ENCODE measurements around the gene RBFOX1. TPM values are rescaled to one million over a fixed set of nuclear protein-coding genes. Genes with fewer than 3 reads are reported as not detected.

The RBFOX1 gene
- total RNA-seq, 2 experiments from 2014 or later: not detected

GRCh38 chr16:7597677-7598076, 265.0 kb downstream of the RBFOX1 start:
- H3K4me1 Mint-ChIP-seq: no peaks in the 10 kb centered on the region
- CTCF ChIA-PET: no interaction called here
- H3K4me3 Mint-ChIP-seq: no peak overlapping the region
- no peaks in the 10 kb centered on the region for H3K27me3 Mint-ChIP-seq
- POLR2A ChIA-PET: no interaction called here
- no peaks in the 10 kb centered on the region for H3K36me3 Mint-ChIP-seq (ENCODE audit: low read depth)
- H3K9me3 Mint-ChIP-seq (ENCODE audit: low read depth): peaks cover 14% of the 10 kb centered on the region
- ATAC-seq (no peak), DNase-seq (no peak)
- H3K27ac Mint-ChIP-seq: no peak overlapping the region
- intact Hi-C loops (cut with DNase I, micrococcal nuclease): no loop called here

DNA sequence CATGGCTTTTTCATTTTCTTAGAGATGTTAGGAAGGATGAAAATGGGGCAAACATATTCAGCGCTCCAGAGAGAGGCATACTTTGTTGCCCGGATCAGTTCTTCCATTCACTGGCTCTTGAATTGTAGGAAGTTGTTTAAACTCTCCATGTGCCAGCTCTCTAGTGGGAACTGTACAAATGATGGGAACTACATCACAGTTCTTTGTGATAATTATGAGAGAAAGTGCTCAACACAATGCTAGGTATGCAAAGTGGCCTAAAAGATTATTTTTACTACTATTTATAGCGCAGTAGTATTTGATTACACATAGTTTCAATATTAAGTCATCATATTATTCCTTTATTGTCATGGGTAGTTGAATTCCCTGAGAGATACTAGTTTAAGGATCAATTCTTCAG, 268.5 kb downstream of the RBFOX1 start:
- H3K36me3 Mint-ChIP-seq (ENCODE audit: low read depth): no peaks in the 10 kb centered on the region
- no peak for ATAC-seq
- H3K9me3 Mint-ChIP-seq (ENCODE audit: low read depth): peaks cover 18% of the 10 kb centered on the region
- intact Hi-C loops (cut with DNase I, micrococcal nuclease): no loop called here
- H3K27me3 Mint-ChIP-seq: no peaks in the 10 kb centered on the region
- no peaks in the 10 kb centered on the region for H3K4me1 Mint-ChIP-seq
- no peak overlapping the region for H3K27ac Mint-ChIP-seq
- no peak for DNase-seq
- no peak overlapping the region for H3K4me3 Mint-ChIP-seq
- ChIA-PET POLR2A (no interaction called here), CTCF (no interaction called here)

DNA sequence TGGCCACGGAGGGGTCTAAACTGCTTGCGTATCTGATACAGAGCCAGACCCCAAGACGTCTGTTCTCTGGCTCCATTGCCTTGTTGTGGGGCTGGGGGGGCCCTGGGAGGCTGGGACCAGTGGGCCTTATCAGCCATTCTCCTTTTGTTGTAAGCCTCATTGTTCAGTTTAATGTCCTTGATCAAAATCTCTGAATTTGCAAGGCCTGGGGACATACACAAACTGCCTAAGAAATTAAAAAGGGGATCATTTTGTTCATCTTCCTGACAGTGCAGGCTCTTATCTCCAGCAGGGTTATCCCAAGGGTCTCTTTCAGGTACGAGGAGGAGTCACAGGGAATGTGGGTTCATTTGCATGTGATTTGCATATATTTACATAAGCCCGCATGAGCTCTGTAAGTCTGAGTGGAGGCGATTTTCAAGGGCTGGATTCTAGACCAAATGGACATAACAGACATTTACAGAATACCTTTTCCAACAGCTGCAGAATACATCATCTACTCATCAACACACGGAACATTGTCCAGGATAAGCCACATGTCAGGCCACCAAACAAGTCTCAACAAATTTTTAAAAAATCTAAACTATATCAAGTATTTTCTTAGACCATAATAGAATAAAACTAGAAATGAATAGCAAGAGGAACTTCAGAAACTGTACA, 269.8 kb downstream of the RBFOX1 start:
- Mint-ChIP-seq H3K9me3 (ENCODE audit: low read depth) (peaks cover 15% of the 10 kb centered on the region), H3K27me3 (no peaks in the 10 kb centered on the region), H3K27ac (no peak overlapping the region), H3K4me3 (no peak overlapping the region), H3K4me1 (no peaks in the 10 kb centered on the region), H3K36me3 (ENCODE audit: low read depth) (no peaks in the 10 kb centered on the region)
- POLR2A ChIA-PET: no interaction called here
- CTCF ChIA-PET: no interaction called here
- intact Hi-C loops (cut with DNase I, micrococcal nuclease): no loop called here
- DNase-seq (no peak), ATAC-seq (no peak)

DNA sequence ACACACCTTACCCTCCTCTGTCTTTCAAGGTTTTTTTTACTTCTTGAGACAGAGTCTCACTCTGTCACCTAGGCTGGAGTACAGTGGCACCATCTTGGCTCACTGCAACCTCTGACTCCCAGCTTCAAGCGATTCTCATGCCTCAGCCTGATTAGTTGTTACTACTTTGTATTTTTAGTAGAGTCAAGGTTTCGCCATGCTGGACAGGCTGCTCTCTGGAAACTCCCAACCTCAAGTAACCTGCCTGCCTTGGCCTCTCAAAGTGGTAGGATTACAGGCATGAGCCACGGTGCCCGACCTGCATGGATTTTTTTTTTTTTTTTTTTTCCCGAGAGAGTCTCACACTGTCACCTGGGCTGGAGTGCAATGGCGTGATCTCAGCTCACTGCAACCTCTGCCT, 273.2 kb downstream of the RBFOX1 start:
- intact Hi-C loops (cut with DNase I, micrococcal nuclease): no loop called here
- no peak for ATAC-seq
- CTCF ChIA-PET: no interaction called here

DNA sequence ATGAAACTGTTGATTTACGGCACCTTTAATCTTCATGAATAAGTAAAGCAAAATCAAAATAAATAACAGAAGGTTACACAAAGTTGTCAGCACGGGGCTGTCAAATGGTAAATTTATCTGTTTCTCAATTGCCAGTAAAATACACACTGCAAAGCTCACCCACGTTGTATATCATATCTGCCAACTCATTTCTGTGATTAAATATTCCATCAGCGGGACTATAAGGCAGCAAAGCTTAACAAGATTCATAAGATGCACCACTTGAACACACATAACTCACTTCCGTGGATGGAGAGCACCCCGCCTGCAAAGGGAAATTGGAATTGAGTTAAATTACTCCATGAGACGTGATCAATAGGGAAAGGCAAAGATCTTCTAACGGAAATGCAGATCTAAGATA, 280.0 kb downstream of the RBFOX1 start:
- no peaks in the 10 kb centered on the region for H3K27me3 Mint-ChIP-seq
- H3K4me1 Mint-ChIP-seq: no peaks in the 10 kb centered on the region
- CTCF ChIA-PET: no interaction called here
- H3K4me3 Mint-ChIP-seq: no peak overlapping the region
- no peak overlapping the region for H3K27ac Mint-ChIP-seq
- no peak for ATAC-seq
- H3K9me3 Mint-ChIP-seq (ENCODE audit: low read depth): peaks cover 12% of the 10 kb centered on the region
- POLR2A ChIA-PET: no interaction called here
- no peak for DNase-seq
- intact Hi-C loops (cut with DNase I, micrococcal nuclease): no loop called here
- no peaks in the 10 kb centered on the region for H3K36me3 Mint-ChIP-seq (ENCODE audit: low read depth)

More for the DNA sequence above, 273.2 kb downstream of the RBFOX1 start:
- DNase-seq: no peak
- POLR2A ChIA-PET: no interaction called here
- Mint-ChIP-seq H3K4me3 (no peak overlapping the region), H3K9me3 (ENCODE audit: low read depth) (peaks cover 13% of the 10 kb centered on the region), H3K27me3 (no peaks in the 10 kb centered on the region), H3K4me1 (no peaks in the 10 kb centered on the region), H3K36me3 (ENCODE audit: low read depth) (no peaks in the 10 kb centered on the region), H3K27ac (no peak overlapping the region)

DNA sequence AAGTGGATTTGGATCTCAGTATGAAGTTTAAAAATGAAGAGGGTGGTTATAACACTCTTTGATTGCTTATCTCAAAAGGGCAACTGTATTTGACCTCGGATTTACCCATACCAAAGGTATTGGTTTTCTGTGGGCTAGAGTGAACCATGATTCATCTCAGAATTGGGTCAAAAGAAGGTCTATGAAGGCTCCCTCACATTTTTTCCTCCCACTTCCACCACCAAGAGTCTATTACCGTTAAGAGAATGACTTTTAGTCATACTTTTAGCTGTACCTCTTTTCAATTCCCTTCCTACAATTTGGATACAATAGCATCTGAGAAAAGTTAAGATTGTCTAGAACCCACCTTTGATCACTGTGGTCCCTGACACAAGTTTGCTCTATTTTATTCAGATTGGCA, 280.9 kb downstream of the RBFOX1 start:
- no peak overlapping the region for H3K4me3 Mint-ChIP-seq
- ATAC-seq (no peak), DNase-seq (no peak)
- H3K36me3 Mint-ChIP-seq (ENCODE audit: low read depth): no peaks in the 10 kb centered on the region
- CTCF ChIA-PET: no interaction called here
- POLR2A ChIA-PET: no interaction called here
- peaks cover 10% of the 10 kb centered on the region for H3K9me3 Mint-ChIP-seq (ENCODE audit: low read depth)
- no peaks in the 10 kb centered on the region for H3K4me1 Mint-ChIP-seq
- no peak overlapping the region for H3K27ac Mint-ChIP-seq
- no peaks in the 10 kb centered on the region for H3K27me3 Mint-ChIP-seq
- intact Hi-C loops (cut with DNase I, micrococcal nuclease): no loop called here

DNA sequence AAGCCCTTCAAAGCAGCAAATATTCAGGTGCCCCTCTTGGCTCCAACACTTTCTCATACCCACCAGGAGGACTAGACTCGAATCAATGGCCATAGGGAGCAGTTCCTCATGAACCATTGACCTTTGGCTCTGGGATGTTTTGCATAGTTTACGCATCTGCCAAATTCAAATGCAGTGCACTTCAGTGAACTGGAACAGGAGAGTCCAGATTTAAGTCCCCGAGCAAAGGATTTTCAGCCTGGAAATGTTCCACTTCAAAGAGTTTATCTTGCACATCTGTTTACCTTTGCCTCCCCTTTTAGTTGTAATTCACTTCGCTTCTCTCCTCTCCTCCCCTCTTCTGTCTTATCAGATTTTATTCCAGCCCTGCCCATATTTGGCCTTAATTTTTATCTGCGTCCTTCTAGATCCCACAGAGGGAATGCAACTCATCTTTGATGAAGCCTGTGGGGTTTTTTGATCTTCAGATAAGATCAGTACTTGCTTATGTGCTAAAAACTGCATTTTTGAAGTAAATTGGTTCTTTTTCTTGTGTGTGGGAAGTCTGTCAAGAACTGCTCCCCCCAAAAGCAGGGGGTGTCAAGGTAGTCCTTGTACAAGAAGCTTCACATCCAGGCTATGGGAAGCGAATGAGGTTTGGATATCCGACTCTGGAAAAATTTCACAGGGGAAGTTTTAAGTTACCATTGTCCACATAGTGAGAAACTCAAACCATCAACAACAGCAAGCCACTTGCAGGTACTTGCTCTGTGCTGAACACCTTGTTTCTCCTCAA, 281.6 kb downstream of the RBFOX1 start:
- Mint-ChIP-seq H3K4me1 (no peaks in the 10 kb centered on the region), H3K9me3 (ENCODE audit: low read depth) (peaks cover 12% of the 10 kb centered on the region), H3K27me3 (no peaks in the 10 kb centered on the region), H3K27ac (no peak overlapping the region), H3K36me3 (ENCODE audit: low read depth) (no peaks in the 10 kb centered on the region), H3K4me3 (no peak overlapping the region)
- intact Hi-C loops (cut with DNase I, micrococcal nuclease): no loop called here
- DNase-seq: no peak
- ChIA-PET CTCF (no interaction called here), POLR2A (no interaction called here)
- no peak for ATAC-seq

GRCh38 chr16:7615565-7615964, 282.9 kb downstream of the RBFOX1 start:
- ATAC-seq (no peak), DNase-seq (no peak)
- peaks cover 12% of the 10 kb centered on the region for H3K9me3 Mint-ChIP-seq (ENCODE audit: low read depth)
- no peaks in the 10 kb centered on the region for H3K36me3 Mint-ChIP-seq (ENCODE audit: low read depth)
- no peaks in the 10 kb centered on the region for H3K27me3 Mint-ChIP-seq
- ChIA-PET POLR2A (no interaction called here), CTCF (no interaction called here)
- H3K27ac Mint-ChIP-seq: no peak overlapping the region
- H3K4me3 Mint-ChIP-seq: no peak overlapping the region
- intact Hi-C loops (cut with DNase I, micrococcal nuclease): no loop called here
- H3K4me1 Mint-ChIP-seq: no peaks in the 10 kb centered on the region

DNA sequence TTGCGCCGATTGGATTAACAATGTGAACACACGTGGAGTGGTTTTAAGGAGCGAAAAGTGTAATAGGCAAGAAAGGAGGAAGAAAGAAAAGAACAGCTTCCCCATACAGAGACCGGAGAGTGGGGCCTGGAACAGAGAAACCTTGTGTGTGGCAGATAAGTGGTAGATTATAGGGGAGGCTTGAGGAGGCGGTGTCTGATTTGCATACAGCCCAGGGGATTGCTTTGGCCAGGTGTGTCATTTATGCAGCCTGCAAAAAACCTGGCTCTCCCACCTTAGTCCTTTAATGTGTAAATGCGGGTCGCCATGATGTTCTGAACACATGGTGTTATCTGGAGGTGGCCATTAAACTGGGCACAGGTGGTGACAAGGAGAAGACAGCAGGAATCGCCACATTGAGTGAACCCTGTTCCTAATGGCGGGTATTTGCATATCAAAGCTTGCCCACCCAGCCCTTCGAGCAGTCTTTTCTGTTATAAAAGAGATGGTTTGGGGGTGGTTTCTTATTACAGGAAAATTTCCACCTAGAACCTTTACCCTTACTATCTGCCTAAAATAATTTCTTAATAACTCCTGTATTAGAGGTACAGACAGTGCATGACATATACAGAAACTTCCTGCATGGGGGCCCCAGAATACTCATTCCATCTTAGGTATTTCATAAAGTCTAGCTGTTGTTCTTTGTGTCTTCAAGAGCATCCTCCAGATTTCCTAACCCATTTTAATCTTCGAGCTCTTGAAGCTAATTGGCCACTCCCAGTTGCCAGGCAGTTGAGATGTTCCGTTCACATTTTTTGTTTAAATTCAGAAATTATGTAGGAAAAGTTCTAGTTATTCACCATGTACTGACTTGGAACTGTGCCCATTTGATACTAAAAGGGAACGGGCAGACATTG, 292.5 kb downstream of the RBFOX1 start:
- POLR2A ChIA-PET: no interaction called here
- no peaks in the 10 kb centered on the region for H3K36me3 Mint-ChIP-seq (ENCODE audit: low read depth)
- H3K4me3 Mint-ChIP-seq: no peak overlapping the region
- no peaks in the 10 kb centered on the region for H3K27me3 Mint-ChIP-seq
- intact Hi-C loops (cut with DNase I, micrococcal nuclease): no loop called here
- ATAC-seq (no peak), DNase-seq (no peak)
- no peaks in the 10 kb centered on the region for H3K4me1 Mint-ChIP-seq
- no peak overlapping the region for H3K27ac Mint-ChIP-seq
- CTCF ChIA-PET: no interaction called here
- peaks cover 13% of the 10 kb centered on the region for H3K9me3 Mint-ChIP-seq (ENCODE audit: low read depth)

DNA sequence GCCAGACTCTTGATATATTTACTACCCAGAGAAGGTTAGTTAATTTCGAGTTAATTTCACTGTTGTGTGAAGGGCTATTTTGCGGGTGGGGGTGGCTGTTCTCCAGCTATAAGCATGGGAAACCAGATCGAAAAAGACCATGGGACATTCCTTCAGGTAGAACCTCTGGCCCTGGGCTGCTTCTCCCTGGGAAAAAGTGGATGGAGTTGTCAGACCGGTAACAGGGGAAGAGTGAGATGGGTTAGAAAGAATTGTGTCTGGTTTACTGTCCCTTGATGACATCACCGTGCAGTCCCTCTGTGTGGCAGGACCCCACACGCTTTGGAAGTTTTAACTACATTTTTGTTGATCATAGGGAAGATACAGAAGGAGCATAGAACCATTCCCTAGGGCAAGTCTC, 296.3 kb downstream of the RBFOX1 start:
- ChIA-PET CTCF (no interaction called here), POLR2A (no interaction called here)
- peaks cover 16% of the 10 kb centered on the region for H3K9me3 Mint-ChIP-seq (ENCODE audit: low read depth)
- ATAC-seq: no peak
- H3K27ac Mint-ChIP-seq: no peak overlapping the region
- no peaks in the 10 kb centered on the region for H3K27me3 Mint-ChIP-seq
- H3K4me3 Mint-ChIP-seq: no peak overlapping the region
- no peak for DNase-seq
- intact Hi-C loops (cut with DNase I, micrococcal nuclease): no loop called here
- H3K36me3 Mint-ChIP-seq (ENCODE audit: low read depth): no peaks in the 10 kb centered on the region
- no peaks in the 10 kb centered on the region for H3K4me1 Mint-ChIP-seq

DNA sequence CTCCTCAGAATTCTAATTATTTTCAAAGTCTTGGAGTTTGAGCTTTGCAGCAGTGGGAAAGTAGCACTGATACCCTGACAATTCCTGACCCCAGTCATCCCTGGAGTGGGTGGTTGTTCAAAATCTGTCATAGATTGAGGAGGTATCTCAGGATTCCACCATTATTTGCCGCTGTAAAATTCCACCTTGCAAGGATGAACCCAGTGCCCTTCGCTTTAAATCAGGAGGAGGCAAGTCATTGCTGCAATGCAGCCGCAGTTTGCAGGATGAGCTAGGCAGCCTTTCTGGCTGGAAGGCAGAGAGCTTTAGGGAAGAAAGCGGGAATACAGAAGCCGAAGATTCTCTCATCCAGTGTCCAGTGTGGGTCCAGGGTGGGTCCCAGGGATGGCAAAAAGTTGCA, 296.9 kb downstream of the RBFOX1 start:
- Mint-ChIP-seq H3K27ac (no peak overlapping the region), H3K4me1 (no peaks in the 10 kb centered on the region), H3K4me3 (no peak overlapping the region), H3K36me3 (ENCODE audit: low read depth) (no peaks in the 10 kb centered on the region), H3K27me3 (no peaks in the 10 kb centered on the region), H3K9me3 (ENCODE audit: low read depth) (peaks cover 16% of the 10 kb centered on the region)
- no peak for DNase-seq
- intact Hi-C loops (cut with DNase I, micrococcal nuclease): no loop called here
- ATAC-seq: no peak
- CTCF ChIA-PET: no interaction called here
- POLR2A ChIA-PET: no interaction called here

GRCh38 chr16:7637446-7637845, 304.8 kb downstream of the RBFOX1 start:
- H3K27me3 Mint-ChIP-seq: no peaks in the 10 kb centered on the region
- intact Hi-C loops (cut with DNase I, micrococcal nuclease): no loop called here
- no peaks in the 10 kb centered on the region for H3K4me1 Mint-ChIP-seq
- ATAC-seq (no peak), DNase-seq (no peak)
- no peak overlapping the region for H3K27ac Mint-ChIP-seq
- CTCF ChIA-PET: no interaction called here
- peaks cover 16% of the 10 kb centered on the region for H3K9me3 Mint-ChIP-seq (ENCODE audit: low read depth)
- POLR2A ChIA-PET: no interaction called here
- H3K4me3 Mint-ChIP-seq: no peak overlapping the region
- H3K36me3 Mint-ChIP-seq (ENCODE audit: low read depth): no peaks in the 10 kb centered on the region
